ENCODE measurements around the gene PRKACA.

Gene PRKACA

GRCh38 chr19:14094854-14095253, 22.7 kb downstream of the PRKACA start:
- no peak overlapping the region for H3K4me3 ChIP-seq (ENCODE audit: low read depth, low read length)
- TF ChIP-seq CTCF (IDR thresholded peaks at IDR 0.05; ENCODE audit: borderline replicate concordance, insufficient read depth, low read depth, low read length), result no peak

DNA sequence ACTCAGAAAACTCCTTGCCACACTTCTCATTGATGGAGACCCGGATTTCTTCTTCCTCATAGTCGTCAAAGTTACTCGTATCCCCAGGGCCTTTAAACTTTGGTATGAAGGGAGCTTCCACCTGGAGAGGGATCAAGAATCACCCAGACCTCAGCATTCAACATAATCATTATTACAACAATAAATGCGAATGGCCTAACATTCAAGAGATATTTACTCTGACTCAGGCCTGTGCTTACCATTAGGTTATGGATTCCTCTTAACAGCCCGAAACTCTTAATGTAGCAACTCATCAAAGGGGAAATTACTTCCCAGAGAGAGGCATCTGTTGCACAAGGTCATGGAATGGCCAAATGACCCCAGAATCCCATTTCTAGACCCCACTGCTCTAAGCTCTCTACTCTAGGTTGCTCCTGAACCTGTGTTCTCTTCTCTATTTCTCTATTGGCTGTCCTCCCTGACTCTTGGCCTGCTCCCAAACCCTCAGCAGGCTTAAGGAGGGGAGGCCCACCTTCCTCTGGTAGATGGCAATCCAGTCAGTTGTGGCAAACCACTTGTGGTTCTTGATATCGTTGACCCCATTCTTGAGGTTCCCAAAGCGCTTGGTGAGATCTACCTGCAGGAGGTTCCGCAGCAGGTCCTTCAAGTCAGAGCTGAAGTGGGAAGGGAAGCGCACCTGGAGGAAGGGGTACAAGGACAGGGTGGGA, 24.3 kb downstream of the PRKACA start:
- H3K4me3 ChIP-seq (ENCODE audit: low read depth, low read length), result no peak overlapping the region
- no peak for TF ChIP-seq CTCF (IDR thresholded peaks at IDR 0.05; ENCODE audit: borderline replicate concordance, insufficient read depth, low read depth, low read length)

DNA sequence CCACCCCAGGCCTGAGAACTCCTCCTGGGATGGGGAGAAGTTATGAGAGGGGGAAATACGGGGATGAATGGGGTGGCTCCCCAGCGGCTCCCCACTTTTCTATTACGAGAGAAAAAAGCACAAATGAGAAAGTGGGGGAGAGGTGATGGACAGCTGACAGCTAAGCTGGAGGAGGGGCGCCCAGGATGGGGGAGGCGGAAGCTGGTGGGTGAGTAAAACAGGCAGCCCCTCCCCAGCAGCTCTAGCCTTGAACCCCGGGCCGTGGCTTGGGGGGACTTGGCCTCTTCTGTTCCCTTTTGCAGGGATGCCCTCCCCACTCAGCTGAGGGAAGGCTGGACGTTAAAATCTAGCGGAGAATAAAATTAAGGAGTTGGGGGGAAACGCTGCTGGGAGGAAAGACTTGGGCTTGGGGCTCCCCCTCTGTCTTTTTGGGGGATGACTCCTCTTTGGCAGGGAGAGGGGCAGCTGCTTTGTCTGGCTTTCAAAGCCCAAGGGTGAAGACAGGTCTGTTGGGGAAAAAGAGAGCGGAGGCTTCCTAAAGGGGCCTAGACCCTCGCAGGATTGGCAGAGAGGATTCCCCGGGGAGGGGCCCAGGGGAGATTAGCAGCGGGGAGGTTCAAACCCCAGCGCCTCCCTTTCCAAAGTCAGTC, 25.6 kb downstream of the PRKACA start:
- no peak for TF ChIP-seq CTCF (IDR thresholded peaks at IDR 0.05; ENCODE audit: borderline replicate concordance, insufficient read depth, low read depth, low read length)
- H3K4me3 ChIP-seq (ENCODE audit: low read depth, low read length), result peak overlapping the region; percentile 65

GRCh38 chr19:14091081-14091812, 26.3 kb downstream of the PRKACA start:
- H3K4me3 ChIP-seq (ENCODE audit: low read depth, low read length), result peak overlapping the region; percentile 65
- 0 out of 2 replicates have a peak, but pooled peaks have one; percentile 13 for TF ChIP-seq CTCF (IDR thresholded peaks at IDR 0.05; ENCODE audit: borderline replicate concordance, insufficient read depth, low read depth, low read length)

GRCh38 chr19:14090509-14091080, 27.0 kb downstream of the PRKACA start, which contains the start of gene SAMD1:
SAMD1 (minus strand) TSS chr19:14090751.
- H3K4me3 ChIP-seq (ENCODE audit: low read depth, low read length), result peak within 1 kb of the TSS; percentile 70
- no peak for TF ChIP-seq CTCF (IDR thresholded peaks at IDR 0.05; ENCODE audit: borderline replicate concordance, insufficient read depth, low read depth, low read length)

- peak overlapping the region; percentile 70 for H3K4me3 ChIP-seq (ENCODE audit: low read depth, low read length)
- TF ChIP-seq CTCF (IDR thresholded peaks at IDR 0.05; ENCODE audit: borderline replicate concordance, insufficient read depth, low read depth, low read length), result no peak
These were observed 27.7 kb downstream of the PRKACA start for GRCh38 chr19:14089662-14090508.
